Ascending aorta (tissue), 2 donors: ENCODE results near the gene RASL11B. TPM values are rescaled to one million over a fixed set of nuclear protein-coding genes. Genes with fewer than 3 reads are reported as not detected.

ENCODE experiments used
- DNase-seq, 2 donors: peaks; one replicate each; pipeline ENCODE4 v3.0.0-alpha.2; 2019; ENCODE audit warnings: low spot score in 2 of 2
- H3K27ac ChIP-seq, 2 donors: fragments of 200-600 bp; sonication (generic); one replicate each; pipeline ENCODE4 v1.5.1; 2016 to 2017; ENCODE audit warnings: mild to moderate bottlenecking in 1 of 2
- H3K27me3 ChIP-seq: fragments of 200-600 bp; sonication (generic); one replicate; pipeline ENCODE4 v1.5.1; 2017
- H3K36me3 ChIP-seq, 2 donors: fragments of 200-600 bp; sonication (generic); one replicate each; pipeline ENCODE4 v1.5.1; 2016
- H3K4me1 ChIP-seq, 2 donors: fragments of 200-600 bp; sonication (generic); one replicate each; pipeline ENCODE4 v1.5.1; 2016 to 2017; ENCODE audit warnings: mild to moderate bottlenecking in 1 of 2
- H3K4me3 ChIP-seq, 2 donors: fragments of 200-600 bp; sonication (generic); one replicate each; pipeline ENCODE4 v1.5.1; 2016 to 2017; ENCODE audit warnings: mild to moderate bottlenecking in 1 of 2
- H3K9me3 ChIP-seq, 2 donors: fragments of 200-600 bp; sonication (generic); one replicate each; pipeline ENCODE4 v1.5.1; 2016
- CTCF ChIP-seq, 3 experiments: fragments of 200-600 bp in 2 of 3; fragments of 450-650 bp in 1 of 3; sonication (generic) in 2 of 3; IDR thresholded peaks; one replicate each; pipeline ENCODE4 v1.5.1; 2016 to 2019; ENCODE audit warnings: antibody characterized with exemption in 3 of 3, mild to moderate bottlenecking in 1 of 3, moderate library complexity in 1 of 3
- intact Hi-C: fragments of 100-400 bp; cut with DNase I; formaldehyde crosslinking; loops from one replicate; pipeline ENCODE4 v1.15.1; 2023
- total RNA-seq: library from RNA; depleted of rRNA; stranded (reverse); fragments of >200 nt; gene quantifications from one replicate; pipeline ENCODE4 v1.1.0, GENCODE V29; 2016

RASL11B gene
- total RNA-seq, 1 donor from 2014 or later, result not detected

- Histone ChIP-seq H3K4me3 (no peak overlapping the region), H3K9me3 (no peaks in the 10 kb centered on the region), H3K27me3 (no peaks in the 10 kb centered on the region), H3K27ac (no peak overlapping the region), H3K36me3 (no peaks in the 10 kb centered on the region), H3K4me1 (no peaks in the 10 kb centered on the region)
- intact Hi-C loops, result no loop called here
- no peak for TF ChIP-seq CTCF (IDR thresholded peaks at IDR 0.05)
- DNase-seq, result no peak
These were observed 18.9 kb downstream of the RASL11B start for GRCh38 chr4:52880994-52881393.

- no peaks in the 10 kb centered on the region for H3K27me3 ChIP-seq
- no peaks in the 10 kb centered on the region for H3K9me3 ChIP-seq
- no peak overlapping the region for H3K27ac ChIP-seq
- H3K36me3 ChIP-seq, result no peaks in the 10 kb centered on the region
- H3K4me3 ChIP-seq, result no peak overlapping the region
- DNase-seq, result no peak
- H3K4me1 ChIP-seq, result no peaks in the 10 kb centered on the region
- no peak for TF ChIP-seq CTCF (IDR thresholded peaks at IDR 0.05)
- intact Hi-C loops, result no loop called here
These were observed 21.1 kb downstream of the RASL11B start for GRCh38 chr4:52883183-52883621.

GRCh38 chr4:52883707-52884669 is 21.9 kb downstream of the RASL11B start:
- H3K9me3 ChIP-seq, result no peaks in the 10 kb centered on the region
- no peak for DNase-seq
- no peaks in the 10 kb centered on the region for H3K27me3 ChIP-seq
- no peaks in the 10 kb centered on the region for H3K4me1 ChIP-seq
- TF ChIP-seq CTCF (IDR thresholded peaks at IDR 0.05), result no peak
- H3K36me3 ChIP-seq, result no peaks in the 10 kb centered on the region
- no peak overlapping the region for H3K4me3 ChIP-seq
- no peak overlapping the region for H3K27ac ChIP-seq
- intact Hi-C loops, result no loop called here

- no peak for DNase-seq
- Histone ChIP-seq H3K27ac (no peak overlapping the region), H3K4me1 (no peaks in the 10 kb centered on the region), H3K9me3 (no peaks in the 10 kb centered on the region), H3K4me3 (no peak overlapping the region), H3K27me3 (no peaks in the 10 kb centered on the region), H3K36me3 (no peaks in the 10 kb centered on the region)
- intact Hi-C loops, result no loop called here
- TF ChIP-seq CTCF (IDR thresholded peaks at IDR 0.05), result no peak
These were observed 22.9 kb downstream of the RASL11B start for GRCh38 chr4:52884994-52885393.

GRCh38 chr4:52889354-52889753 is 27.2 kb downstream of the RASL11B start:
- intact Hi-C loops, result no loop called here
- Histone ChIP-seq H3K27me3 (no peaks in the 10 kb centered on the region), H3K4me1 (no peaks in the 10 kb centered on the region), H3K4me3 (no peak overlapping the region), H3K27ac (no peak overlapping the region), H3K9me3 (no peaks in the 10 kb centered on the region), H3K36me3 (no peaks in the 10 kb centered on the region)
- DNase-seq, result no peak
- no peak for TF ChIP-seq CTCF (IDR thresholded peaks at IDR 0.05)
